Effector CD8-positive, alpha-beta T cell (primary cell): ENCODE measurements around the gene GOLGA3.
"Not testable (repeated sequence)": the region's sequence is repeated elsewhere in the genome, so short reads cannot be mapped to it uniquely, and the experiment has no call there.

Source experiments
- DNase-seq: peaks from one replicate; lab custom pipeline; 2025; lab: John Stamatoyannopoulos, UW

Gene GOLGA3

DNA sequence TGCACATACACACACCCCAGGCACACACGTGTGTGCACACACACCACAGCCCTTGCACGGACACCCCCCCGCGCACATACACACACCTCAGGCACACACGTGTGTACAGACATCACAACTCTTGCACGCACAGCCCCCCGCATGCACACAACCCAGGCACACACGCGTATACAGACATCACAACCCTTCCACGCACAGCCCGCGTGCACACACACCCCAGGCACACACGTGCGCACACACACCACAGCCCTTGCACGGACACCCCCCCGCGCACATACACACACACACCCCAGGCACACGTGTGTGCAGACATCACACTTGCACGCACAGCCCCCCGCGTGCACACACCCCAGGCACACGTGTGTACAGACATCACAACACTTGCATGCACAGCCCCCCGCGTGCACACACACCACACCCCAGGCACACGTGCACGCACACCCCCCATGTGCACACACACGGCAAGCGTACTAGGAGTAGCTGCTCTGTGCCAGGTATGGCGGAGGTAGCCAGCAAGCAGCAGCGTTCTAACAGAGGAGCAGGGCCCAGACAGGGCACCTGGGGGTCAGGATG lies 48.8 kb downstream of the GOLGA3 start:
- no peak for DNase-seq

DNA sequence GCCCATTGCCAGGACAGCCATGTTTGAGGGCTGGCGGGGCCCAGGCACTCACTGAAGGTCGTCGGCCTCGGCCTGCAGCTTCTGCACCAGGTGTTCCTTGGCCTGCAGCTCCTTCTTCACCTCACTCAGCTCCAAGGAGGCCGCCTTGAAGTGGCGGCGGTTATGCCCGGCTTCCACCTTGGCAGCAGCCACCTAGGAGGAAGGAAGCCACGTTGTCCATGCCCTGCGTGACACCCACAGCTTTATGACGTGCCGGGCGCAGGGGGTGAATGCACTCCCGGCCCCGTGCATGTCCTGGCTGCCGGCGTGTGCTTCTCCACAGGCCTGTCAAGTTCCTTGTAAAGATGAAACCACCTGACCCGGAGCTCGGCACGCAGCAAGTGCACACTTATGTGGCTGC lies 51.1 kb downstream of the GOLGA3 start:
- DNase-seq: no peak

DNA sequence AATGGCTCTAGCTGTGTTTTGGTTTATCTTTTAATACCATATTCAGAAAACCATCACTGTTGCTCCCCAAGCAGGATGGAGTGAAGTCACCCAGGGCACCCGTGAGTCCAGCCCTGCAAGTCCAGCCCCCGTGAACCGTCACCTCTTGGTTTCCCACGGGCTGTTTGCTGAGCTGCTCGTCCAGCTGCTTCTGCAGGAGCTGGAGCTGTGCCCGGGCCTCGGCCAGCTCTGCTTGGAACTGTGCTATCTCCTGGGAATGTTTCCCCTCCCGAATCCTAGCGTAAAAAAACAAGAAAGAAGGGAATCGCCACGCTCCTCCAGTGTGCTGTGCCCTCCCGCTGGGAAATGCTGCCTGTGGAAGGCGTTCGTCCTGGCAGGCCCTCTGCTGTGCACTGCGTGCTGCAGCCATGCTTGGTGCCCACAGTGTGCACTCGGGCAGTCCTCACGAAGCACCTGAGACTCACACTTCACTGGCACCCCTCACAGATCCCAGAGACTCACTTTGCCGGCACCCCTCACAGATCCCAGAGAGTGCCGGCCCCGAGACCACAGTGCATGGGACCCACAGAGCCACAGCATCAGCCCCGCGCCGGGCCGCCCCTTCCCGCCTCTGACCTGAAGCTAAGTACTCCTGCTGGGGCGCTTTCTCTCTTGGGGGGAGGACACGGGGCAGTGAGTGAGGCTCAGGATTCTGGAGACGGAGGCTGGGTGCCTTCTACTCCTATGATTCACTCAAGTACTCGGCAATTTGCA lies 51.7 kb downstream of the GOLGA3 start:
- no peak for DNase-seq

DNA sequence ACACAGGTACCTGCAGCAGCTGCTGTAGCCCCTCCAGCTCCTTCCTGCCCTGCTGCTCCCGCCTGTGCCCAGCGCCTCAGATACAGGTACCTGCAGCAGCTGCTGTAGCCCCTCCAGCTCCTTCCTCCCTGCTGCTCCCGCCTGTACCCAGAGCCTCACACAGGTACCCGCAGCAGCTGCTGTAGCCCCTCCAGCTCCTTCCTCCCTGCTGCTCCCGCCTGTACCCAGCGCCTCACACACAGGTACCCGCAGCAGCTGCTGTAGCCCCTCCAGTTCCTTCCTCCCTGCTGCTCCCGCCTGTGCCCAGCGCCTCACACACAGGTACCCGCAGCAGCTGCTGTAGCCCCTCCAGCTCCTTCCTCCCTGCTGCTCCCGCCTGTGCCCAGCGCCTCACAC lies 52.4 kb downstream of the GOLGA3 start:
- not testable (repeated sequence) for DNase-seq

DNA sequence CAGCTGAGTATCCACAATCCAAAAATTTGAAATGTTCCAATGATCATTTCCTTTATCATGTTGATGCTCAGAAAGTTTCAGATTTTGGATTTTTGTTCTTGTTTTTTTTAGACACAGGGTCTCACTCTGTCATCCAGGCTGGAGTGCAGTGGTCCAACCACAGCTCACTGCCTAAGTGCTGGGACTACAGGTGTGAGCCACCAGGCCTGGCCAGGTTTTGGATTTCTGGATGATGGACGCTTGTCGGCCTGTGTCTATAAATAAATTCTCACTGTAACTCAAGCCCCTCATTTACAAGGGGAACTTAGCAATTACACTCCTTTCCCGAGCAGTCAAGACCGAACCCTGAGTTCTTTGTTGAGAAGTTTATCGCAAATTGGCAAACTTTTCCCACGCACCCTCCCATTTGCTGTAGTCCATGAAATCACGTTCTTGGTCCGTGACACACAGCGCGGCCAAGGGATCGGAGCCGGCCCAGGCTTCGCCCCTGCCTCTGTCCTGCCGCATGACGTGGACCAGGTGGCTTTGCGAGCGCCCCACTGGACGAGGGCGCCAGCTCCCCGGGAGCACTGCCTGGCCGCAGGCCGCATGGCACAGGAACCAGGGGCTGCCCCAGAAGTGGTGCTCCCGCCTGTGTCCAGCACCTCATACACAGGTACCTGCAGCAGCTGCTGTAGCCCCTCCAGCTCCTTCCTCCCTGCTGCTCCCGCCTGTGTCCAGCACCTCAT lies 53.0 kb downstream of the GOLGA3 start:
- DNase-seq: no peak

DNA sequence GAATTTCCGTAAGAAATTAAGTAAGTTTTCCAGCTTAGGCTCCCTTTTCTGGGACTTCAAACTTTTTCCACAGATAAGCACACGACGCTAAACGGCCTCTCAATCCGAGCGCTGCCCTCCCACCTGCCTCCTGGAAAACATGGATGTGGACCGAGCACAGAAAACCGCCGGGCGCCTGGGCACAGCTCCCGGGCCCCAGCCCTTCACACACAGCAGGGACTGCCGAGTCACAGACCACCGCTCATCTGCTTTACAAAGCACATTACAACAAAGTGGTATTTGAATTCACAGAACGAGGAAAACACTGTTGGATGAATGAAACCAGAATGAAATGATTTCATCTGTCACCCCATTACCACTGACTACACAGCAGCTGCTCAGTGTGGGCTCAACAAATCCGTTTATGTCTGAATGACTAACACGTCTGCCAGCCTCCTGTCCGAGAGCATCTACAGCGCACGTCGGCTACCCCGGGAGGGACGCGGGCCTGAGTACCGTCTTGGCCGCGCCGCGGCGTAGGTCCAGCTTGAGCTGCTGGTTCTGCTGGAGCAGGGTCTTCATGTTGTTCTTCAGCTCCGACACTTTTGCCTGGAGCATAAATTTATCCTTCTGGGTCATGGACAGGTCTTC lies 53.9 kb downstream of the GOLGA3 start:
- DNase-seq: no peak

DNA sequence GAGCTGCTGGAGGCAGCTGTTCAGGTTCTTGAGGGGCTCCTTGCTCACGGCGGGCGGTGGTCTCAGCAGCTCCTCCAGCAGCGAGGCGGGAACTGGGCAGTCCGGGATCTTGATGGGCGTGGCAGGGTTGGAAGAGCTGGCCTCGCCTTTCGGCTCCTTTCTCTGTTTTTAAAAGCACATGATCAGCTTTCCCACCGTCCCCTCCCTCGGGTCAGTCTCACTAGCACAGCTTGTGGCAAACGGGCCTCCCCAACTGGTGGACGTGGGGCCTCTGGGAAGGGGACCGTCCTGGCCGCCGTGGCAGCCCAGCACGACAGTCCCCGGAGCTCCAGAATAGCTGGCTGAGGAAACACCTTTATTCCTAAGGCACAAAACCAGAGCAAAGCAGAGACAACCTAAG lies 54.5 kb downstream of the GOLGA3 start:
- DNase-seq: no peak

DNA sequence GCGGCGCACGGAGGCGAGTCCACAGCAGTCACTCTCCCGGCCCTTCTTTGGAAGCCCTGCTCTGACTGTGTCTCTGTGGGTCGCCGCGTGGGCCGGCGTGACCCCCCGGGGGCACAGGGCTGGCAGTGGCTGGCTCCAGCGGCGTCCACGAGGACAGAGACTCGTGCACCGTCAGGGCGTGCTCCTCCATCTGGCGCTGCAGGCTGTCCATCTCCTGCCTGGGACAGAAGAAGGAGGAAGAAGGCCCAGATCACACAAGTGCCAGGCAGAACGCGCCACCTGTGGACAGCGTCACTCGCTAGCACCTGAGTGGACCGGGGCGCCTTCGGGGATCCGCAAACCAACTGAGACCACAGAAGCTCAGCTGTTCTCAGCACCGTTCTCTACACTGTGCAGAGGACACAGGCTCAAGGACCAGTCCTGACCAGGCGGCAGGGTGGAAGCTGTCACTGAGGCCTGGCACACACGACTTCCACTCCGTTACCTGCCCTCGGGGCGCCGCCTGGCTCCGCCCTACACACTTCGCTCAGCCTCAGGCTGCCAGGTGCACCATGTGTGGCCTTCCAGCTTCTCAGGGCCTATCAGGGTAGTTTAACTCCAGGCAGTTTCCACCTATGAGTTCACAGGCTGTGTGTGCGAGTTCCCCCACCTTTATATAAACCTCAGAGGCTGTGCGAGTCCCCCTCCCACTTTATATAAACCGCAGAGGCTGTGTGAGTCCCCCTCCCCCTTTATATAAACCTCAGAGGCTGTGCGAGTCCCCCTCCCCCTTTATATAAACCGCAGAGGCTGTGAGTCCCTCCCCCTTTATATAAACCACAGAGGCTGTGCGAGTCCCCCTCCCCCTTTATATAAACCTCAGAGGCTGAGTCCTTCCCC lies 55.4 kb downstream of the GOLGA3 start:
- DNase-seq: no peak

DNA sequence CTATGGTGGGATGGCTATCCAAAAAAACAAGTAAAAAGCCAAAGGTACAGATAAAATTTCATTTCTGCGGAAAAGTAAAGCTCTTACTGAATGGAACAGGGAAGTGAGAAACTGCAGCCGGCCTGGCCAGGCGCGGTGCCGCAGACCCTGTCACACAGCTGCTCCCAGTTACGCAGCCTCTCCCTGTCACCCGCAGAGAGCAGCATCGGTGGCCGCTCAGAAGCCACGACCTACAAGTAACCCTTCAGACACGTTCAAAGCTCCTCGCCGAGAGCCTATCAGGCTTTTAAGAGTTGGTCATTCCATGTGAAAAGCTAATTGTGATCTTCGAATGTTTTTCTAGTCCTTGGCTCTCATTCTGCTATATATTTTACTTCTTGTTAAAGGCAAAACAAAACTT lies 56.1 kb downstream of the GOLGA3 start:
- no peak for DNase-seq

DNA sequence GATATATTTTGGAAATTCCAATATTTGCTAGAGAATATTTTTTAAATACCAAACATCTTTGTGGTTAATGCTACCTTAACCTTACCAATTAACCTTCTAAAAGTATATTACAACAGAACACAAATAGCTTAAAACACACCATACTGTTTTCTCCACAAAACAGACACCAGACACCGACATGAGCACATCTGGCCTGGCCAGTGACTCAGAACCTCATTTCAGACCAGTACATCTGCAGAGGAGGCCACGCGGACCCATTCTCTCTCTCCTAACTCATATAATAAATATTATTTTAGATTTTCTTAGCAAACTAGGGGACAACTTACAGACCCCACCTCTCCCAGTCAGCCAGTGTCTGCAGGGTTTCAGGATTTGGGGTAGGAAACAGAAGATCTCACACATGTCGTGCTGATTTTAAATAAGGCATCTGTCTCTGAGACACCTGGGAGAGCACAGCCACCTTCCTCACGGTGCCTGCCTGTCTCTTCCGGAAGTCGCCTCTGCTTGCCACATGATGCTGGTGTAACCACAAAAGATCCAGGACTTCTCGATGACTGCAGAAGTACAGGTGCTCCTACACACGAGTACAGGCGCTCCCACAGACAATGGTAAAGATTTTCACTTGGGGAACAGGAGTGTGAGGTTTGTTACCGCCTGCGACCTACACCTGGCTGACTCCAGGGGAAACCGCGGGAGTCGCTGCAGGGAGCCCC lies 57.4 kb downstream of the GOLGA3 start:
- peak; percentile 33 for DNase-seq

DNA sequence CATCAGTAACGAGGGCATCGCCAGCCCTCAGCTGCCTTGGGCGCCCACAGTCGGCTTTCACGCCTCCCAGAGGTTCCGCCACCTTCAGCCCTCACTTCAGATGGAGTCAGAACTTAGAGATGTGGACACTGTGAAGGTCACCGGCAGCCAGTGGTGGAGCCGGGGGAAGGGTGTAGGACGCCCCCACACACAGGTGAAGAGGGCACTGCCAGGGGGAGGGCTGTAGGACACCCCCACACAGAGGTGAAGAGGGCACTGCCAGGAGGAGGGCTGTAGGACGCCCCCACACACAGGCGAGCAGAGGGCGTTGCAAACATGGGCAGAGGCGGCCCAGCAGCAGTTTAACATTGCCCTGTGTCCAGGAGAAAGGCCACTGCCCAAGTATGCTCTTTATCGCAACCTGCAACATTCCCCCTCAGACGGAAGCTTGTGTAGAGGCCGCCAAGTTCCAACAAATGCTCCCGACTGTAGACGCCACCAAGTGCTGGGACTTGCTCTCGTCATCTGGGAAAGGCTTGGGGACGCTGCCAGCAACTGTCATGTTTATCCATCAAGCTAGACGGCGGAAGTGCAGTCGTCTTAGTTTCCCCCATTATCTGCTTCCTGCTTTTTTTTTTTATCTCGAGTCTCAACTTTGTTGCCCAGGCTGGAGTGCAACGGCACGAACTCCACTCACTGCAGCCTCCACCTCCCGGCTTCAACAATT lies 62.1 kb downstream of the GOLGA3 start:
- no peak for DNase-seq

DNA sequence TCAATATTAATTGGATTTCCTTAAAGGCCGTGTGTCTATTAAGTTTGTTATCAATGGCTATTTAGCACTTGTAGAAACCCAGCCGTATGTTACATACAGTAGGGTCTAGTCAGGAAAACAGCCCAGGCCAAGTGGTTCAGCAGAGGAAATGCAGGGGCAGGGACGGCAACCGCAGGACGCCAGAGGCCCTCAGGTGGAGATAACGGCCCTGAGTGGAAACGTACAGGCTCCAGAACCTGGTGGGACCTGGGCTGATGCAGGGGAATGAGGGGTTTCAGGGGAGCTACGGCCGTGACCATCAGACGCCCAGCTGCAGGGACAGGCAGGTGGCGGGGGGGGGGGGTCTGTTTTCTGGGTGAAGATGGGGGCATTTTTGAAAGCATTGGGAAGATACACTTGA lies 63.3 kb downstream of the GOLGA3 start:
- DNase-seq: no peak

DNA sequence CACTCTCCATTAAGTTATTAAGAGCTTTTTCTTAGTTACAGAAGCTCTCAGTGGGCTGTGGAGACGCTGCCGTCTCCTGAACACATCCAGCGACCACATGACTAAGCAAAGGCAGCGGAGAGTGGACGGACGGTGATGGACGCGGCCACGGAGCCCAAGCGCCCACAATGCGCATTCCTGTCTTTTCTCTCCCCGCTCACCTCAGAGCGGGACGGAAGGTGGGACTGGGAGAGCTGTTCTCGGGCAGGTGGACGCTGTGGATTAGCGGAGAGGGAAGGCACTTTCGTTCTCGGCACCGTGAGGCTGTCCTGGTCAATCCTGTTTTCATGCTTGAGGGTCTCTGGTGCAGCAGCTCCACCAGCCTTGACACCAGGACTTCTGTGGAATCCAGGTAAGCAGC lies 64.4 kb downstream of the GOLGA3 start:
- DNase-seq: no peak

DNA sequence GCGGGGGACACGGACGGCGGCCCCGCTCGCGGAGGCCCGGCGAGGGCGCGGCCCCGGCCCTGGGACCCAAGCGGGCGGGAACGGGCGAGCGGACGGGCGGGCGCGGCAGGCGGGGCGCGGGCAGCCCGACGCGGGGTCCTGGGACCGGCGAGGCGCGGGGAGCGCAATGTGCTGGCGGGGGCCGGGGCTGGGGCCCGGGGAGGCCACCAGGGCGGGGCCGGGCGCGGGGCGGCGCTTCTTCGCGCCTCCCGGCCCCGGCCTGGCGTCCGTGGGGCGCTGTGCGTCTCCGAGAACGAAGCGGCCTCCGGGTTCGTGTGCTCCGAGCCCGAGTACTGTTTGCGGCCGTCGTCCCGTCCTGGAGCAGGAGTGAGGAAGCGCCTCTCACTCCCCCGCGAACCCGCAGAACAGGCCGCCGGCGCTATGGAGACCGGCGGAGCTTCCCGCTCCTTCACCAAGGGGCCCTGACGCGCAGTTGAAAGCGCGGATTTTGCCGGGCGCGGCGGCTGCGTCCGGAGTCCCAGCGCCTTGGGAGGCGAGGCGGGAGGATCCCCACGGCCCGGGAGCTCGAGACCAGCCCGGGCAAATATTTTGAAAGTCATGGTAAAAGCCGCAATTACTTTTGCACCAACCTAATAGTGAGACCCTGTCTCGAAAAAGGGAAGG lies 66.6 kb downstream of the GOLGA3 start:
- DNase-seq: peak; percentile 67

DNA sequence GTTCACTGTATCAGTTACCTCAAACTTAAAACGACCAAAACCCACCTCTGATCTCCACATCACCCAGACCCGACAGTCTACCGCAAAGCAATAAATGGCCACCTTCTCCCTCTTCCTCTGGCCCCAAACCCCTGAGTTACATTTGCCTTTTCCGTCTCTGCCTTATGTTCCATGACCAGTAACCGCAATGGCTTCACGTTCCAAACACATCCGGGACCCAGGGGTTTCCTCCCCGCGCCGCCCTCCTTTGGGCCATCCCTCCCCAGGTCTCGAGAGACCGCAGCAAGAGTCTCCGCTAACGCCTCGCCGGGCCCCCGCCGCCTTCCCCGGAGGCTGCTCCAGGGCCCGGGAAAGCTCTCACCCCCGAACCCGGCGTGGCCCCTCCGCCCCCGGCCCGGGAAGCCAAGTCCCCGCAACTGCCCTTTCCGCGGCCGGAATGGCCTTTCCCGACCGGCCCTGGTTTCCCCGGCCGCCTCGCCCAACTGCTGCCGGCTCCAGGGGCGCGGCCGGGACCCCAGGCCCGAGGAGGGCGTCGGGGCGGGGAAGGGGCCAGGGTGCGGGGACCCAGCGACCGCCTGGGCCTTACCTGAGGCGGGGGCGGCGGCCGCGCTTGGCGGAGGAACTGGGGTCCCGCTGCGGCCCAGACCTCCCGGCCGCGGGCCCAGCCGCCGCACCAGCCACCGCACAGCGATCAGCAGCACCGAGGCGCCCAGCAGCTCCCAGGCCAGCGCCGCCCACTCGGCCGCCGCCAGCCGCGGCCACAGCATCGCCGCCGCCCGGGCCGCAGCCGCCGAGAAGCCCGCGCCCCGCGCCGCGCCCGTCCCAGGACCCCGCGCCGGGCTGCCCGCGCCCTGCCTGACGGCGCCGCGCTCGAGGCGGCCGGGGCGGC lies 67.4 kb downstream of the GOLGA3 start, which contains the start of gene ANKLE2:
Gene ANKLE2, minus strand, starts transcription at position 801 of the 889 bp plus-strand sequence. Its CDS starts 34 bp downstream, at position 767.
- DNase-seq: peak; percentile 25

DNA sequence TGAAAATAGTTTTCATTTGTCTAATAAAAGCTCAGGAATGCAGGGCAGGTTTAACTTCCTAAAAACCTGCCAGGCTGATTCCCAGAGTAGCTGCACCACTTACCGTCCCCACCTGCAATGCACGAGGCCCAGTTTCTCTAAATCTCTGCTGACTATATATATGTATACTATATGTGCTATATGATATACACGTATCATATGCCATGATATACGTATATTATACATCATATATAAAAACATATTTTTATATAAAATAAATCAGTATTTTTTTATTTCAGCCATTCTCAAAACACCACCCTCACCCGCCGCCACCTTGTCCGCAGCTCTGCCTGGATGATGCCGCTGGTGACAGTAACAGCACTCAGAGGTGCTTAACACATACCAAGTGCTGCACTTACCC lies 69.3 kb downstream of the GOLGA3 start:
- DNase-seq: no peak

DNA sequence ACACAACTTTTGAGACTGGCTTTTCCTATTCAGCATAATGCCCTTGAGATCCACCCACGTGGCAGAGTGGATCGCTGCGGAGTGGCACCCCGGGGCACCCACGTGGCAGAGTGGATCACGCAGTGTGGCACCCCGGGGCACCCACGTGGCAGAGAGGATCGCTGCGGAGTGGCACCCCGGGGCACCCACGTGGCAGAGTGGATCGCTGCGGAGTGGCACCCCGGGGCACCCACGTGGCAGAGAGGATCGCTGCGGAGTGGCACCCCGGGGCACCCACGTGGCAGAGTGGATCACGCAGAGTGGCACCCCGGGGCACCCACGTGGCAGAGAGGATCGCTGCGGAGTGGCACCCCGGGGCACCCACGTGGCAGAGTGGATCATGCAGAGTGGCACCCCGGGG lies 69.8 kb downstream of the GOLGA3 start:
- not testable (repeated sequence) for DNase-seq

DNA sequence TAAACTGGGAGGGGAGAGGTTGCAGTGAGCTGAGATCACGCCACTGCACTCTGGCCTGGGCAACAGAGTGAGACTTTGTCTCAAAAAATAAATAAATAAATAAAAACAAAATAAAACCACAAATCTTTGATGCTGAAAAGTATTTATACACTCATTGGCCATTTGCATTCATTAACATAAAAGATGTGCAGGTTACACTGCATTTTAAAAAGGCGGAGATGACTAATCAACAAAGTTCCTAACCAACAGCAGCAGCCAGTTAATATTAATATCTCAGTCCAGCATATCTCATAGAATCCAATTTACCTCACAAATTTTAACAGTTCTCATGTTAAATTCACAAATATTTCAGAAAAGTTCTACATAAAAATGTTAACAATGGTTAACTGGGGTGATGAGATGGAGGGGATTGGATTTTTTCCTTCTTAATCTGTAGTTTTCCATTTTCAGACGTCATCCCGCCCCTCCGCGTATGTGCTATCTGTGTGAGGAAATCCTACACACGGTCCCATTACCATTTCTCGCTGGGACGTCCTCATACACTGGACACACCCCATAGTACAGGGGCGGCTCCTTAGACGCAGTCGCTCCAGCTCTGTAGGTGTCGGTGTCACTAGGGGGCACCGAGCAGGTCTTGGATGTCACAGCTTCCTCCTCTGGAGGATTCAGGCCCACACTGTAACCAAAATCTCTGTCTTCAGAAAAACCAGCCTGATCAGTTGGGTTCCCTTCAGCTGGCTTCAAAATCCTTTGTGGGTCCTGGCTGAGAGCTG lies 74.3 kb downstream of the GOLGA3 start:
- no peak for DNase-seq
